GM19463 (cell line): ENCODE measurements around the gene CLMN.

ENCODE experiments used
- ATAC-seq: cut with Tn5 transposase; IDR thresholded peaks from one replicate; pipeline ENCODE4 v1.9.1; 2021; ENCODE audit warnings: mild to moderate bottlenecking, moderate library complexity; ENCODE audit not compliant: unreplicated experiment

The CLMN gene

DNA sequence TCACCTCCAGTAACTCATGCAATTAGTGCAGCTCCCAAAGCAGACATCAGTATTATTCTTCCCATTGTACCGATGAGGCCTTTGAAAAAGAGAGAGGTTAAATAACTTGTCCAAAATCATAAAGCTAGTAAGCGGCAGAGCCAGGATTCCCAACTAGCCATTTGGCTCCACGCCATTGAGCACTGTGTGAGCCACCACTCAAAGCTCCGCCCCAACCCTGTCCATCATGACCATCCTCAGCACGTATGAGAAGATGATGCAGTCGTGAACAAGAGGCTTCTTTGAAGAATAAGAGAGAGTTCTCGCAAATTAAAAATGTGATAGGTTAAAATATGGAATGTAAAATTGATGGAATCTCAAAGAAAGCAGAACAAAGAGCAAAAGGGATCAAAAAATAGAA, 14.6 kb downstream of the CLMN start:
- ATAC-seq: no peak

DNA sequence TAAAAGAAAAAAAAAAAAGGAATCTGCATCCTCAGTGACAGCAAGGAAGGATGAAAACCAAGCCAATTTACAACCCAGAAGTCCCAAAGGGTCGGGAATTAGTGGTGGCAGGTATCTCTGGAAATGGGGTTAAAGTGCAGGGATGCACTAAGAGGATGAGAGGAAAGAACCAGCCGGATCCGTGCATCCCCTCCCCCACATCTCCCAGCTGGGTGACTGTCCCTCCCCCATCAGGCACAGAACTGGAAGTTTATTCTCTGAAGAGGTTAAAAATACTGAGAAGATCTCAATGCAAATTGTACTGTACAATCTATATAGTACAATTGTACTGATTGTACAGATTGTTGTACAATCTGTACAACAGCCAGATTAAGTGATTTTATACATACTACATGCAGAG, 15.4 kb downstream of the CLMN start:
- ATAC-seq: no peak

DNA sequence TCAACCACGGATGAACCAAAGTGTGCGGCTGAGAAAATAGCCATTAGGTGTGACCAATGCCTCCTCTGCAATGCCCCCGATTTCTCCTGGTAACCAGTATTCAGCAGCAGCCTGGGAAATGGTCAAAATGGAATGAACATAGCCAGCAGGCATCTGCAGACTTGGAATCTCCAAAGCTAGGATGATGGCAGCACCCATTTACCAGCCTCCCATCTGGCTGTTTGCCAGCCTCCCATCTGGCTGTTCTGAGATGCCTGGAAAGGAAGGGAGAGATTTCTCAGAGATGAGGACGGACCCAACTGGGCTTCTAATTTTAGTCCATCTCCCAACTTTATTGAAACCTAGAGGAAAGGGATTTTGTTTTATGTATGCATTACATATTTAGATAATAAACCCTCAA, 16.2 kb downstream of the CLMN start:
- ATAC-seq: no peak

DNA sequence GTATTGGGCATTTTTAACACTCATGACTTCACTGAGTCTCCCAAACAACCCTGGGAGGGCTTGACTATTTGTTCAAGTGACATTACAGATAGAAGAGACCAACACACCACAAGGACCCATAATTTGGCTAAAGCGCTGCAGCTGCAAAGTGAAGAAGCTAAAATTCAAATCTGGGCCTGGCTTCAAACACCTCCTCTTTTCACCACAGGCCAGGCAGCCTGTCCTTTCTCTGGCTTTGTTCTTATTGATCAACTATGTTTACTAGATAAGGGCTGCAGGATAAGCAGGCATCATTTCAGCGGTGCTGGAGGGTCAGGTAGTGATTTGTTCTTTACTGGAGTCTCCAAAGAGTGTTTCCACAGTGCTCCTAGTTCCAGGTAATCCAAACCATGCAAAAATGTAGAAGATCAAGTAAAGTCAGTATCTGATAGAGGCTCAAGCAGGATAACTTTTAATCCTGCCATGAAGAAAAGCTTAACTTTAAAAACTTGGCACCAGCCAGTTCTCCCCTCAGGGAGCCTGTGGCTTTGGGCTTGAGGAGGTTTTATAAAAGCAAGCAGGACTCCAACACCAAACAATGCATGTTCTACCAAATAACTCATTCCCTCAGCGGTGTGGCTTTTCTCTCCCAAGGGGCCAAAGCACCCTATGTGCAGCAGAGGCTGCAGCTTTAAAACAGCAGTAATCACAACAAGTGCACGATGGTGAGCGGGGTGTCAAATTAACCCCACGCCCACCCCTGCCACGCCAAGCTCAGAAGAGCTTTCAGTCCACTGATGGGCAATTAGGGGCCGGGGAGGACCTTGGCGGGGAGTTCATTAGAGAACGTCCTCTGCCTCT, 16.8 kb downstream of the CLMN start:
- ATAC-seq: no peak

- no peak for ATAC-seq
Measured at GRCh38 chr14:95301527-95302187, 18.1 kb downstream of the CLMN start.

- no peak for ATAC-seq
Measured at GRCh38 chr14:95300697-95301526, 18.8 kb downstream of the CLMN start.

GRCh38 chr14:95300002-95300696, 19.6 kb downstream of the CLMN start:
- peak; percentile 57 for ATAC-seq

GRCh38 chr14:95299271-95299670, 20.4 kb downstream of the CLMN start:
- no peak for ATAC-seq

DNA sequence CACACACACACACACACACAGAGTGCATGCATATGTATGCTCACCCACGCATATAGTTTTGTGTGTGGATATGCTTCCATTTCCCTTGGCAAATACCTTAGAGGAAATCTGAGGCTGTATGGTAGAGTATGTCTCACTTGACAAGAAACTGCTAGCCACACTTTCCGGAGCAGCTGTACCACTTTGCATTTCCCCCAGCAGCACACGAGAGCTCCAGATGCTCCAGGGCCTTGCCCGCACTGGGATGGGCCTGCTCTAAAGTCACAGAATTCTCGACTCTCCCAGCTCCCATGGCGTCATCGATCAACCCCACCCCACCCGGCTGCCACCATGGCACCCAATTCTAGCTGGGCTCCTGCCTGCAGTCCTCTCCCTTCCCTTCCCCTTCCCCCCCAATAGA, 21.9 kb downstream of the CLMN start:
- ATAC-seq: no peak

GRCh38 chr14:95296966-95297365, 22.7 kb downstream of the CLMN start:
- ATAC-seq: no peak

DNA sequence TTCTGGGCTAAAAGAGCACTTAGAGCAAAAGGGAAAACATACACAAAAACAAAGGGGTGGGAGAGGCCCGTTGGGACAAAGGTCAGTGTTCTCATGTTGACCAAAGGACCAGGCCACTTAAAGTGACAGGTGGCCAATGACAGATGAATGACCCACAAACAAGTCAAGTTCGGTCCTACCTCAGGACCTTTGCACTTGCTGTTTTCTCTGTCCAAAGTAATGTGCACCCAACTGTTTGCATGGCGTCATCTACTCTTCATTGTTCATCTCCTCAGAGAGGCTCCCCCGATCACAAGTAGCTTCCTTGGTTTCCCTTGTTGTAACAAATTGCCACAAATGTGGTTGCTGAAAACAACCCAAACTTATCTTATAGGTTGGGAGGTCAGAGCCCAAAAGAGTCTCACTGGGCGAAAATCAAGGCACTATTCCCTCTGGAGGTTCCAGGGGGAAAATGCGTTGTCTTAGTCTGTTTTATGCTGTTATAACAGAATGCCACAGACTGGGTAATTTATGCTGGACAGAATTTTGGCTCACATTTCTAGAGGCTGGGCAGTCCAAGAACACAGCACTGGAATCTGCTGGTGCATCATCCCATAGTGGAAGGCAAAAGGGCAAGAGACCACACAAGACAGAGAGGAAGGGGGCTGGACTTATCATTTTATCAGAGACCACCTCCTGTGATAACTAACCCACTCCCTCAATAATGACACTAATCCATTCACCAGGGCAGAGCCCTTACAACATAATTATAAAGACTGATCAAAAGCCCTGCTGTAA, 23.9 kb downstream of the CLMN start:
- no peak for ATAC-seq

DNA sequence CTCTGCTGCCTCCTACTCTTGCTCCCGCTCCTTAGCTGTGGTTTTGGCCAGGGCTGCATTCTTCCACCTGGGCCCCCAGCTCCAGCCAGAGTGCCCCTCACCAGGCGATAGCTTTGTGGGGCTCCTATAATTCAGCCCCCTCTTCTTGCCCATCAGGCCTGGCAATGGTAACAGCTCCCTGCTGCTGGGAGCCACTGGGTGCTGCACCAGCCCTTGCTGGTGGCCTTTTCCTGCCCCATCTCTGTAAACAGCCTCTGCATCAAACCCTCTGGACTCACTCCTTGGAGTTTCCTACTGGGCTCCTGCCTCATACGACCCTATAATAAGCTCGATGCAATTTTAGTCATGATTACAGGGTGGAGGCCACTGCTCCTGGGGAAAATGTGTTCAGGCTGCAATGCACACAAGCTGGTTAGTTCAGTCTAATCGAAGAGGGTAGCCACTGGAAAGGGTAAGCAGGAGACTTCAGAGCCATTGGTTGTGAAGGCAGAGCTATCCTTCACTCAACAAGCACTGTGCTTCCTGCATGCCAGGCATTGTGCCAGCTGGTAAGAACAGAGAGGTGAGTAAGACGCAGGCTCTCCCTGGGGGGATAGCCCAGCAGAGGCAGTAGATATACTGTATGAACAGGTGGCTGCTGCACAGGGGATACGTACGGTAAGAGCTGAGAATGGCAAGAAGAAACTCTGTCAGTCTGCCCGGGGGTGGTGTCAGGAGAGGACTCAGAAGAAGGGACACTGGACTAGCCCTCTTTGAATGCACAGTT, 24.7 kb downstream of the CLMN start:
- no peak for ATAC-seq

DNA sequence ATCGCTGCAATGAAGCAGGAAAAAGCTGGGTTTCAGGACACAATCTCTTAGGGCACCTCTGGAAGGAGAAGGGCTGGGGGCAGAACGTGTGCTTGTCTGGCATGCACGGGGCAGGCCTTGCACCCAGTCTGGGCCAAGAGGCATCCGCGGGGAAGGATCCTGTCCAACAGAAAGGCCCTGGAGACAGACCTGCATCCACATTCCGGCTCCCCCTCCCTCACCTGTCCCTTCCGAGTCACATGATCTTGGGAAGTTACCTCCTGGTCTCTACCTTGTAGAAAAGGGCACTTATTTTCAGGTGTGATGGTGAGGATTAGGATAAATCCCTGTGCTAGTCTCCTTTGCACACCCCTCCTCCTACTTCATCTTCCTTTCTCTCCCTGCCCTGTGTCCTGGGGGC, 25.4 kb downstream of the CLMN start:
- ATAC-seq: no peak

- ATAC-seq: no peak
Measured at GRCh38 chr14:95293449-95293848, 26.3 kb downstream of the CLMN start.

DNA sequence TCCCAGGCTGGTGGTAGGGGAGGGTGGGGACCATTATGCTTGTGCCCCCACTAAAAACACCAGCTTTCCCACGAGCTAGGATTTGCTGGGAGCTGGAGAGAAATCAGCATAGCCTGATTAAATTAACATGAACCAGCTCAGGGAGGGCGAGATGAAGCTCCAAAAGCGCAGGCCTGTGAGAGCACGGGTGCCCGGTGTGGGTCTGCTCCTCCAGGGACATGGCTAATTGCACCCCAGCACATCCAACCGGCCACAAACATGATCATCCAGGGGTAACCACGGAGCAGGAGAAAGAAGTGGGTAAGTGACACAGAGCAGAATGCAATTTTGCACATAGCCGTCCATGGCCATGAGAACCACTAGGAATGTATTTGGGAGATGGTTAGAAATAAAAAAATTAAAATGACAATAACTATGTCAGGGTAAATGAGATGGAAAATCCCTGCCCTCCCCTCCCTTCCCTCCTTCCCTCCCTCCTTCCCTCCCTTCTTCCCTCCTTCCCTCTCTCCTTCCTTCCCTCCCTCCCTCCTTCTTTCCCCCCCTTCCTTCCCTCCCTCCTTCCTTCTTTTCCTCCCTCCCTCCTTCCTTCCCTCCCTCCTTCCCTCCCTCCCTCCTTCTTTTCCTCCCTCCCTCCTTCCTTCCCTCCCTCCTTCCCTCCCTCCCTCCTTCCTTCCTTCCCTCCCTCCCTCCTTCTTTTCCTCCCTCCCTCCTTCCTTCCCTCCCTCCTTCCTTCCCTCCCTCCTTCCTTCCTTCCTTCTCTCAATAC, 26.9 kb downstream of the CLMN start:
- no peak for ATAC-seq

- ATAC-seq: no peak
Measured at GRCh38 chr14:95291859-95292542, 27.7 kb downstream of the CLMN start.

DNA sequence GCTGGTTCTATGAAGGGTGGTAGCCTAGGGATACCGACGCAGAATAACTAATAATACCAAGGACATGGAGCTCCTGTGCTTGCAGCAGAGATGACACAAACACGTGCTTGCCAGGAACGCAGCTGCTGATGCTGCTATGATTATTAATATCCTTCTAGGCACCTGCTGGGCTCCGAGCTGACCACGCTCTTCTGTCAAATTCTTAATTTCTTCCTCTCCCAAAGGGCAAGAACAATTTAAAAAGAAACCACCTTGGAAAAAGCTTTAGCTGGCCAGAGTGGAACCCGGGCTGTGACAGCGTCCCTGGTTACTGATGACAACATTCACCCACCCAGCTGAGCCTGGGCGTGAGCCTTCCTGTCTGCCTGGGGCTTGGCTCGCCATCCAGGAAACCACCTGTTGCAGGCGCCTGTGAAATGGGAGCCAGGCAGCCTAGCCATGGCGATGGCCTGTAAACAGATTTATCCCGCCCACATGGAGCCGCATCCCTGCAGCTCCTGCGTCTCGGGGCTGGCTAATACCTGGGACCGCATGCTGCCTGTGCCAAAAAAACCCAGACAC, 28.8 kb downstream of the CLMN start:
- ATAC-seq: peak; percentile 75

DNA sequence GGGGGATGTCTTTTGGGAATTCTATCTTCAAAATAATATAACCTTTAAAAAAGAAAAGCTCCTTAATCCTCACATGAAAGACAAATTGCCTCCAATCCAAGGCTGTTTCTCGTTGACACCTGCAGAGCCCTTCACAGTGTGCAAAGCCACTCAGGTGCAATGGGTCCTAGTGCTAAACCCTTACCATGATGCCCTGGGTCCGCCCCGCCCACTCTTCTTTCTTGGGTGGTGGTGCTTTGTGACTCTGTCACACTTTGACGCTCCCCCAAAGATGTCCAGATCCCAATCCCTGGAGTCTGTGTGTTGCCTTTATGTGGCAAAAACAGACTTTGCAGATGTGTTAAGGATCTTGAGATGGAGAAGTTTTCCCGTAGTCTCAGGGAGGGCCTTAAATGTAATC, 29.7 kb downstream of the CLMN start:
- no peak for ATAC-seq
